ENCODE results near the gene DEPP1.

Gene DEPP1

DNA sequence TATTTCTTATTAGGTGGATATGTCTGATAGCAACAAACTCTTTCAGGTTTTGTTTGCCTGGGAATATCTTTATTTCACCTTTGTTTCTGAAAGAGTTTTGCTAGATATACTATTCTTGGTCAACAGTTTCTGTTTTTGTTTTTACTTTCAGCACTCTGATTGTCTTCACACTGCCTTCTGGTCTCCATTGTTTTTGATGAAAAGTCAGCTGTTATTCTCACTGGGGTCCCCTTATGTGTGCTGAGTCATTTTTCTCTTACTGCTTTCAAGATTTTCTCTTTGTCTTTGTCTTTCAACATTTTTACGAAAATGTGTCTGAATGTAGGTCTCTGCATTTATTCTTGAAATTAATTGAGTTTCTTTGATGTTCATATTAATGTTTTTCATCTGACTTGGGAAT, 34.3 kb downstream of the DEPP1 start:
- no peak overlapping the region for H3K4me3 ChIP-seq (ENCODE audit: insufficient read depth, low read depth, low read length, poor library complexity, severe bottlenecking)
- no peaks in the 10 kb centered on the region for H3K9me3 ChIP-seq (ENCODE audit: control insufficient read depth, low read length)
- no peaks in the 10 kb centered on the region for H3K27me3 ChIP-seq (replicated peaks; ENCODE audit: control insufficient read depth, insufficient read depth, low read length, poor library complexity, severe bottlenecking)
- H3K36me3 ChIP-seq (ENCODE audit: control insufficient read depth, insufficient read depth, low read length): no peaks in the 10 kb centered on the region
- no peak overlapping the region for H3K27ac ChIP-seq (ENCODE audit: insufficient read depth, low read length, poor library complexity, severe bottlenecking)
- no peaks in the 10 kb centered on the region for H3K4me1 ChIP-seq (ENCODE audit: control insufficient read depth, insufficient read depth, low read length, poor library complexity, severe bottlenecking)
- no peak for DNase-seq

DNA sequence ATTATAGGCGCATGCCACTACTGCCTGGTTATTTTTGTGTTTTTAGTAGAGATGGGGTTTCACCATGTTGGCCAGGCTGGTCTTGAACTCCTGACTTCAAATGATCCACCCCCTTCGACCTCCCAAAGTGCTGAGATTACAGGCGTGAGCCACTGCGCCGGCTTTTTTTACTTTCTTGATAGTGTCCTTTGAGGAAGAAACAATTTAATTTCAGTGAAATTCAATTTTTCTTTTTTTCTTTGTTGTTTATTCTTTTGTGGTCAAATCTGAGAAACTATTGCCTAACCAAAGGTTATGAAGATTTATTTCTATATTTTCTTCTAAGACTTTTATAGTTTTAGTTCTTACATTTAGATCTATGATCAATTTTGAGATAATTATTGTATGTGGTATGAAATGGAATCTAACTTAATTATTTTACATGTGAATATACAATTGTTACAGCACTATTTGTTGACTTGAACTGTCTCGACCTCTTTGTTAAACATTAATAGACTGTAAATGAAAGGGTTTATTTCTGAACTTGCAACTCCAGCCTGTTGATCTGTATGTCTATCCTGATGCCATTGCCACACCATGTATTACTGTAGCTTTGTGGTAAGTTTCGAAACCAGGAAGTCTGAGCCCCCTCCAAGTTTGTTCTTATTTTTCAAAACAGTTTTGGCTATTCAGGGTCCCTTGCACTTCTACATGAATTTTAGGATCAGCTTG, 38.8 kb downstream of the DEPP1 start:
- DNase-seq: no peak
- no peaks in the 10 kb centered on the region for H3K27me3 ChIP-seq (replicated peaks; ENCODE audit: control insufficient read depth, insufficient read depth, low read length, poor library complexity, severe bottlenecking)
- H3K4me1 ChIP-seq (ENCODE audit: control insufficient read depth, insufficient read depth, low read length, poor library complexity, severe bottlenecking): no peaks in the 10 kb centered on the region
- no peak overlapping the region for H3K27ac ChIP-seq (ENCODE audit: insufficient read depth, low read length, poor library complexity, severe bottlenecking)
- no peak overlapping the region for H3K4me3 ChIP-seq (ENCODE audit: insufficient read depth, low read depth, low read length, poor library complexity, severe bottlenecking)
- H3K36me3 ChIP-seq (ENCODE audit: control insufficient read depth, insufficient read depth, low read length): no peaks in the 10 kb centered on the region
- H3K9me3 ChIP-seq (ENCODE audit: control insufficient read depth, low read length): no peaks in the 10 kb centered on the region

DNA sequence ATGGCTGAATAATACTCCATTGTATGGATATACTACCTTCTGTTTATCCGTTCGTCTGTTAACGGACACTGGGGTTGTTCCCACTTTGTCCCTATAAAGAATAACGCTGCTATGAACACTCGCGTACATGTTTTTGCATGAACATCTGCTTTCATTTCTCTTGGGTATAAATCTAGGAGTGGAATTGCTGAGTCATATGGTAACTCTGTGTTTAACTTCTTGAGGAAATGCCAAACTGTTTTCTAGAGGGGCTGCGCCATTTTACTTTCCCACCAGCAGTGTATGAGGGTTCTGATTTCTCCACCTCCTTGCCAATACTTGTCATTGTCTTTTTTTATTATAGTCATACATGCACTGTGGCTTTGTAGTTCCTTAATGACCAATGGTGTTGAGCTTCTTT, 39.7 kb downstream of the DEPP1 start:
- Histone ChIP-seq H3K27me3 (replicated peaks; ENCODE audit: control insufficient read depth, insufficient read depth, low read length, poor library complexity, severe bottlenecking) (no peaks in the 10 kb centered on the region), H3K4me3 (ENCODE audit: insufficient read depth, low read depth, low read length, poor library complexity, severe bottlenecking) (no peak overlapping the region), H3K9me3 (ENCODE audit: control insufficient read depth, low read length) (no peaks in the 10 kb centered on the region), H3K4me1 (ENCODE audit: control insufficient read depth, insufficient read depth, low read length, poor library complexity, severe bottlenecking) (no peaks in the 10 kb centered on the region), H3K36me3 (ENCODE audit: control insufficient read depth, insufficient read depth, low read length) (no peaks in the 10 kb centered on the region), H3K27ac (ENCODE audit: insufficient read depth, low read length, poor library complexity, severe bottlenecking) (no peak overlapping the region)
- no peak for DNase-seq

DNA sequence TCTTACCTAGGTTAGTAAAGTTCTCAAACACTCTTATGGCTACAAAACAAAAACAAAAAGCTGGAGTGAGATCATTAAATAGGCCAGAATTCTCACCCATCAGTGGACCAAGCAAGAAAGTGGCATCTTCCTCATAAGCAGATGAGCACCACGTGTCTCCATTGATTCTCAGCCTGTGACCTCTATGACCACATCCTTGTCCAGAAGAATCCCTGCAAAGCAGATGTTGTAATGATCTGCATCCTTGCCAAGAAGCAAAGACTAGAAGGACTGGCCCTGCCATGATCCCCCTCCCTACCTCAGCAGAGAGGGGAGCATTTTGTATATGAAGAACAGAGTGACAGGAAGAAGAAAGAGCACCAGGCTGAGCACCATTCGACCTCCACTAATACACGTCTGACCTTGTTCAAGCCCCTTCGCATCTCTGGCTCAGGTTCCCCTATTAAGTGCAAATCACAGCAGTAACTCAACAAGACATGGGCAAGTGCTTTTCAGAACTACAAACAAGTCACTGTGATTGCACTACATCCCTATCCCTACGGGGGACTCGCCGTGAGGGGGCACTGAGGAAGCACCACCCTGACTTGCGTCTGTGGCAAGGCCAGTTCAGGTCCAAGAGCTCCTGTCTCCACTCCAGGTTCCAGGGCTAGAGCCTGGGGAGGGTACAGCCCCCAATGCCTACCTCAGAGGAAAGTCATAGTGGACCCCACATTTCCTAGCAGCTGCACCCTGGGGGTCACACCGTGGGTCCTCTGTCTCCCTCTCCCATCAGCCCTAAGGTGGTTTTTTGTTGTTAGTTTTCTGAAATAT, 41.2 kb downstream of the DEPP1 start:
- no peak for DNase-seq

DNA sequence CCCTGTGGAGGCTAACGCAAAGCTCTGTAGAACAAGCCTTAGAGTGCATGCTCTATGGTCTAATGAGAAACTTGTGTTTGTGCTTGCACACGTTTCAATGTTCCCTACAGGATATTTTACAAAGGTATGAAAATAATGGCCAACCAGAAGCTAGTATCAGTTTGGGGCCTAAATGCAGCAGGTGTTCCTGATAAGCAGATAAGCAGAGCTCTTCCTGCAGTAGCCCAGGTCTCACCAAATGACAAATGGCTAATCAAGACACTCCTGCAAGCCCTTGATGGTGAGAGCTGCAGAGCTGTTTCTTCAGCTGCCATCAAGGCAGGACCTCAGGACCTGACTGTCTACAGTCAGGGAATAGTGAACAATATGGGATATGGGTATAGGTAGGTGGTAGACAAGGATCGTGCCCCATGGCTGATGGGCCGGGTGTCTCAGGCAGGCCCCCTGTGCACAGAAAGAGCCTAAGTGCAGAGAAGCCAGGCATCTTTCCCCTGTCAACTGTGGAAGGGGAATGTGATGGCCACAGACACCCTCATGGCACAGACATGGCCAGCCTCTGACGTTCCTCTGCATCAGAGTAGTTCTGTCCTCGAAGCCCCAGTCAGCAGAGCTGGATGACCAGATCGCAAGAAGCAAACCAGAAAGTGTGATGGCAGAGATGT, 42.2 kb downstream of the DEPP1 start:
- Histone ChIP-seq H3K4me3 (ENCODE audit: insufficient read depth, low read depth, low read length, poor library complexity, severe bottlenecking) (no peak overlapping the region), H3K4me1 (ENCODE audit: control insufficient read depth, insufficient read depth, low read length, poor library complexity, severe bottlenecking) (no peaks in the 10 kb centered on the region), H3K27ac (ENCODE audit: insufficient read depth, low read length, poor library complexity, severe bottlenecking) (no peak overlapping the region), H3K27me3 (replicated peaks; ENCODE audit: control insufficient read depth, insufficient read depth, low read length, poor library complexity, severe bottlenecking) (no peaks in the 10 kb centered on the region), H3K36me3 (ENCODE audit: control insufficient read depth, insufficient read depth, low read length) (no peaks in the 10 kb centered on the region), H3K9me3 (ENCODE audit: control insufficient read depth, low read length) (no peaks in the 10 kb centered on the region)
- DNase-seq: no peak

More for the DNA sequence above, 41.2 kb downstream of the DEPP1 start:
- Histone ChIP-seq H3K4me1 (ENCODE audit: control insufficient read depth, insufficient read depth, low read length, poor library complexity, severe bottlenecking) (no peaks in the 10 kb centered on the region), H3K36me3 (ENCODE audit: control insufficient read depth, insufficient read depth, low read length) (no peaks in the 10 kb centered on the region), H3K4me3 (ENCODE audit: insufficient read depth, low read depth, low read length, poor library complexity, severe bottlenecking) (no peak overlapping the region), H3K27ac (ENCODE audit: insufficient read depth, low read length, poor library complexity, severe bottlenecking) (no peak overlapping the region), H3K9me3 (ENCODE audit: control insufficient read depth, low read length) (no peaks in the 10 kb centered on the region), H3K27me3 (replicated peaks; ENCODE audit: control insufficient read depth, insufficient read depth, low read length, poor library complexity, severe bottlenecking) (no peaks in the 10 kb centered on the region)

DNA sequence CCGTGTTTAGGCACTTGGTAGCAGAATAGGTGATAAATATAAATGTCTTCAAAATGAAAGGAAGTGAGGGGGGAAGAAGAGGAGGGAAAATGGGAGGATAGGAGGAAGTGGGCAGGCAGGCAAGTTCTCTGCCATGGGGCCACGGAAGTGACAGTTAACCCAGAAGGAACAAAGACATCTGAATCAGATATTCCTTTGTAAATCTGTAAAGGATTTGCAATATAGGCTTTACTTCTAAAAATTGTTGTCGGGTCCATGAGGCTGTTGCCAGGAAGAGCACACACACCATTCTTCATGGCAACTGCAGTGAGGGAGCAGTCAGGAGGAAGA, 42.7 kb downstream of the DEPP1 start:
- DNase-seq: no peak
- no peak overlapping the region for H3K27ac ChIP-seq (ENCODE audit: insufficient read depth, low read length, poor library complexity, severe bottlenecking)

DNA sequence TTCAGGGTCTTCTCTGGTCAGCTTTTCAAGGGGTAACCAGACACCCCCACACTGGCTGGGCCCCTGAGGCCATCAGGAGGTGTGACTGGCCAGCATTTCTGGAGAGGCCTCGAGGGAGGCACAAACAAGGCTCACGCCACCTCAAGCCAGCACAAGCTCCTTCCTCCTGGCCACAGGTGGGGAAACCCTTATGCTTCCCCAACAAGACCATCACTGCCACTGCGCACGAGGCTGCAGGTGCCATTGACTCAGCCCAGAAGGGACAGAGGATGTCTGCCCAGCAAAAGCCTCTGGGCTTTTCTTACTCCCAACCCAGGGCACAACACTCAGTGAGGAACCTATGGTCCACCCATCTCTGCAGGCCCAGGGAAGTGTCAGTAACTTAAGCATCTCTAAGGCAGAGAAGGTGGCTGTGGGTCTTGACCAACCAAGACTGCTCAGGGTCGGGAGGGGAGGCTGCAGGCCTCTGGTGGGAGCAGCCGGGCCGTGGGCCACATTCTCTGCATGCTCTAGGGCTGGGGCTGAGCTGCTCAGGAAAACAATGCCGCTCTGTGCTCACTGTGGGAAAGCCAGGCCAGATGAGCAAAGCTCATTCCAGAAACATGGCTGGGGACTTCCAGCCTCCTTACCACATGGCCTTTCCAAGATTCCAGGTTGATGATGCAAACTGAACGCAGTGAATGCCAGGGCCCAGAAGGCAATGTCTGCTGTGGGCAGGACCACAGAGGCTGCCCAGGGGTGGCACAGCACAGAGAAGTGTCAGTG, 43.2 kb downstream of the DEPP1 start:
- H3K27me3 ChIP-seq (replicated peaks; ENCODE audit: control insufficient read depth, insufficient read depth, low read length, poor library complexity, severe bottlenecking): no peaks in the 10 kb centered on the region
- no peak for DNase-seq
- no peaks in the 10 kb centered on the region for H3K4me1 ChIP-seq (ENCODE audit: control insufficient read depth, insufficient read depth, low read length, poor library complexity, severe bottlenecking)

More for the DNA sequence above, 42.7 kb downstream of the DEPP1 start:
- H3K4me3 ChIP-seq (ENCODE audit: insufficient read depth, low read depth, low read length, poor library complexity, severe bottlenecking): no peak overlapping the region
- no peaks in the 10 kb centered on the region for H3K27me3 ChIP-seq (replicated peaks; ENCODE audit: control insufficient read depth, insufficient read depth, low read length, poor library complexity, severe bottlenecking)
- H3K4me1 ChIP-seq (ENCODE audit: control insufficient read depth, insufficient read depth, low read length, poor library complexity, severe bottlenecking): no peaks in the 10 kb centered on the region
- no peaks in the 10 kb centered on the region for H3K36me3 ChIP-seq (ENCODE audit: control insufficient read depth, insufficient read depth, low read length)
- no peaks in the 10 kb centered on the region for H3K9me3 ChIP-seq (ENCODE audit: control insufficient read depth, low read length)

DNA sequence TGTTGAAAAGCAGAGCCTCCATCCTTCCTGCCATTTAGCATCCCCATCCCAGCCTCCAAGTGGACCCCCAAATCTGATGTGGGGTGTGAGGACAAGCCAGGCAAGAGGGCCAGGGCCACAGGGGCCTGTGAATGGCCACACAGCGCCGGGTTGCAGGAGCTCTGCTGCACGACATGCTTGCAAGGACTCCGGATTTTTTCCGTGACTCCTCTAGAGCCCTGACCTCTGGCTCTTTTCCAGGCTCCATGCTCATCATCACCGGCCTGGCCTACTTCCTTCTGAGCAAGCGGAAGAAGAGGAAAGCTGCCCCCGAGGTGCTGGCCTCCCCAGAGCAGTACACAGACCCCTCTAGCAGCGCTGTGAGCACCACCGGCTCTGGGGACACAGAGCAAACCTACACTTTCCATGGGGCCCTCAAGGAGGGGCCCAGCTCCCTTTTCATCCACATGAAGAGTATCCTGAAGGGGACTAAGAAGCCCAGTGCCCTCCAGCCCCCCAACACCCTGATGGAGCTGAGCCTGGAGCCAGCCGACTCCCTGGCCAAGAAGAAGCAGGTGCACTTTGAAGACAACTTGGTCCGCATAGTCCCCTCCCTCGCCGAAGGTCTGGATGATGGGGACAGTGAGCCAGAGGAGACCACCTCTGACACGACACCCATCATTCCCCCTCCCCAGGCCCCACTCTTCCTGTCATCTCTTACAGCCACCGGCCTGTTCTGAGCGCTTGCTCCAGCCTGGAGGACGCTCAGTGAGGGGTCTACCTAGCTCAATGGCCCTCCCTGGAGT, 44.0 kb downstream of the DEPP1 start:
- Histone ChIP-seq H3K4me1 (ENCODE audit: control insufficient read depth, insufficient read depth, low read length, poor library complexity, severe bottlenecking) (no peaks in the 10 kb centered on the region), H3K27me3 (replicated peaks; ENCODE audit: control insufficient read depth, insufficient read depth, low read length, poor library complexity, severe bottlenecking) (no peaks in the 10 kb centered on the region), H3K9me3 (ENCODE audit: control insufficient read depth, low read length) (no peaks in the 10 kb centered on the region), H3K36me3 (ENCODE audit: control insufficient read depth, insufficient read depth, low read length) (no peaks in the 10 kb centered on the region), H3K27ac (ENCODE audit: insufficient read depth, low read length, poor library complexity, severe bottlenecking) (no peak overlapping the region), H3K4me3 (ENCODE audit: insufficient read depth, low read depth, low read length, poor library complexity, severe bottlenecking) (no peak overlapping the region)
- DNase-seq: no peak

More for the DNA sequence above, 43.2 kb downstream of the DEPP1 start:
- no peak overlapping the region for H3K27ac ChIP-seq (ENCODE audit: insufficient read depth, low read length, poor library complexity, severe bottlenecking)
- no peak overlapping the region for H3K4me3 ChIP-seq (ENCODE audit: insufficient read depth, low read depth, low read length, poor library complexity, severe bottlenecking)
- H3K9me3 ChIP-seq (ENCODE audit: control insufficient read depth, low read length): no peaks in the 10 kb centered on the region
- H3K36me3 ChIP-seq (ENCODE audit: control insufficient read depth, insufficient read depth, low read length): no peaks in the 10 kb centered on the region
